Effector memory CD8-positive, alpha-beta T cell (primary cell): ENCODE data around the gene DTNA.
"Not testable (repeated sequence)": the region's sequence is repeated elsewhere in the genome, so short reads cannot be mapped to it uniquely, and the experiment has no call there.

Source experiments
- ATAC-seq: fragments of 150-1000 bp; cut with Tn5 transposase; replicated peaks from 2 replicates; pipeline ENCODE4 v1.10.0; 2021; ENCODE audit warnings: mild to moderate bottlenecking, moderate library complexity
- DNase-seq, 3 experiments: peaks; one replicate each; pipeline ENCODE4 v3.0.0; 2021
- H3K27ac Mint-ChIP-seq, 2 donors: one replicate each; pipeline ENCODE4 v1.8.0; 2022; ENCODE audit warnings: mild to moderate bottlenecking in 2 of 2, mixed read lengths in 2 of 2, moderate library complexity in 2 of 2
- H3K27me3 Mint-ChIP-seq, 2 donors: one replicate each; pipeline ENCODE4 v1.8.0; 2022; ENCODE audit warnings: mixed read lengths in 2 of 2
- H3K36me3 Mint-ChIP-seq: one replicate; pipeline ENCODE4 v1.8.0; 2022; ENCODE audit warnings: mild to moderate bottlenecking, moderate library complexity, mixed read lengths; ENCODE audit not compliant: insufficient read depth
- H3K4me1 Mint-ChIP-seq, 2 donors: one replicate each; pipeline ENCODE4 v1.8.0; 2022; ENCODE audit warnings: low read depth in 2 of 2, mixed read lengths in 2 of 2
- H3K4me3 Mint-ChIP-seq, 2 donors: one replicate each; pipeline ENCODE4 v1.8.0; 2022; ENCODE audit warnings: mild to moderate bottlenecking in 2 of 2, mixed read lengths in 2 of 2, moderate library complexity in 2 of 2
- H3K9me3 Mint-ChIP-seq, 2 donors: one replicate each; pipeline ENCODE4 v1.8.0; 2022; ENCODE audit warnings: mixed read lengths in 2 of 2

The DTNA gene

GRCh38 chr18:34921811-34922385, 211.8 kb downstream of the DTNA start:
- H3K4me3 Mint-ChIP-seq = no peak overlapping the region
- H3K4me1 Mint-ChIP-seq = no peaks in the 10 kb centered on the region

DNA sequence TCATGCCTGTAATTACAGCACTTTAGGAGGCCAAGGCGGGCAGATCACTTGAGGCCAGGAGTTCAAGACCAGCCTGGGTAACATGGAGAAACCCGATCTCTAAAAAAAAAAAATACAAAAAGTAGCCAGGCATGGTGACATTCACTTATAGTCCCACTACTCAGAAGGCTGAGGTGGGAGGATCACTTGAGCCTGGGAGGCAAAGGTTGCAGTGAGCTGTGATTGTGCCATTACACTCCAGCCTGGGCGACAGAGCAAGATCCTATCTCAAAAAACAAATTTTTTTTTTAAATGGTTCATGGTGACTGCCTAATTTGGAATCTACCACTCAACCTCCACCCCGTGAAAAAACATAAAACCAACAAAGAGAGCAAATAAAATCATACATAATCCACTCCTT, 212.5 kb downstream of the DTNA start:
- H3K4me3 Mint-ChIP-seq, H3K9me3 Mint-ChIP-seq, H3K4me1 Mint-ChIP-seq, DNase-seq, ATAC-seq, H3K36me3 Mint-ChIP-seq, H3K27ac Mint-ChIP-seq: not testable (repeated sequence)
- peaks cover 9 to 13% of the 10 kb centered on the region in 2 donors for H3K27me3 Mint-ChIP-seq

More at GRCh38 chr18:34921811-34922385, 211.8 kb downstream of the DTNA start:
- H3K9me3 Mint-ChIP-seq = no peaks in the 10 kb centered on the region
- no peak overlapping the region for H3K27ac Mint-ChIP-seq
- H3K36me3 Mint-ChIP-seq = no peaks in the 10 kb centered on the region
- peaks cover 9 to 13% of the 10 kb centered on the region in 2 donors for H3K27me3 Mint-ChIP-seq
- ATAC-seq (no peak), DNase-seq (no peak)

- H3K27ac Mint-ChIP-seq = no peak overlapping the region
- no peak for ATAC-seq
- no peak for DNase-seq
- H3K27me3 Mint-ChIP-seq = peaks cover 9 to 13% of the 10 kb centered on the region in 2 donors
- no peaks in the 10 kb centered on the region for H3K9me3 Mint-ChIP-seq
- no peaks in the 10 kb centered on the region for H3K4me1 Mint-ChIP-seq
- no peak overlapping the region for H3K4me3 Mint-ChIP-seq
- H3K36me3 Mint-ChIP-seq = no peaks in the 10 kb centered on the region
Measured at GRCh38 chr18:34923911-34924310, 213.8 kb downstream of the DTNA start.

DNA sequence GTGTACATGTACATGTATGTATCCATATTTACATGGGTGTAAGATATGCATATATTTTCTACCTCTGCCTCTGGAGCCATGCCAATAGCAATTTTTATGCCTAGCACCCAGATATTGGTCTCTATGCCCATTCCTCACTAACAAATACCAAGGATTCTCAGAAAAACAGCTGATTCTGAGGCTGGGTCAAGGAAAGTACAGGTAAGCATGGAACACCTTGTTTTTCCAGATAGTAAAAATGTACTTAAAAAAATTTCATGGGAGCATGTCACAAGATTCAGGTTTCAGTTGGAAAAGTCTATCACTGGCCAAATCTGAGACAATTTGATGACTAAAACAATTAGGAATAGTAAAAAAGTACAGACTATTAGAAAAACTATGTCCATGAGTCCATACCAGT, 216.6 kb downstream of the DTNA start:
- Mint-ChIP-seq H3K27ac (no peak overlapping the region), H3K4me3 (no peak overlapping the region), H3K9me3 (no peaks in the 10 kb centered on the region), H3K36me3 (no peaks in the 10 kb centered on the region), H3K27me3 (peaks cover 0 to 13% of the 10 kb centered on the region in 2 donors), H3K4me1 (no peaks in the 10 kb centered on the region)
- no peak for ATAC-seq
- DNase-seq = no peak

- Mint-ChIP-seq H3K27ac (no peak overlapping the region), H3K36me3 (no peaks in the 10 kb centered on the region), H3K27me3 (peaks cover 0 to 8% of the 10 kb centered on the region in 2 donors), H3K4me1 (no peaks in the 10 kb centered on the region), H3K4me3 (no peak overlapping the region), H3K9me3 (no peaks in the 10 kb centered on the region)
- ATAC-seq (no peak), DNase-seq (no peak)
Measured at GRCh38 chr18:34928088-34928753, 218.1 kb downstream of the DTNA start.

- Mint-ChIP-seq H3K36me3 (no peaks in the 10 kb centered on the region), H3K27me3 (peaks cover 0 to 8% of the 10 kb centered on the region in 2 donors), H3K9me3 (no peaks in the 10 kb centered on the region), H3K4me3 (no peak overlapping the region), H3K27ac (no peak overlapping the region), H3K4me1 (no peaks in the 10 kb centered on the region)
- ATAC-seq (no peak), DNase-seq (no peak)
Measured at GRCh38 chr18:34928754-34929335, 218.7 kb downstream of the DTNA start.

DNA sequence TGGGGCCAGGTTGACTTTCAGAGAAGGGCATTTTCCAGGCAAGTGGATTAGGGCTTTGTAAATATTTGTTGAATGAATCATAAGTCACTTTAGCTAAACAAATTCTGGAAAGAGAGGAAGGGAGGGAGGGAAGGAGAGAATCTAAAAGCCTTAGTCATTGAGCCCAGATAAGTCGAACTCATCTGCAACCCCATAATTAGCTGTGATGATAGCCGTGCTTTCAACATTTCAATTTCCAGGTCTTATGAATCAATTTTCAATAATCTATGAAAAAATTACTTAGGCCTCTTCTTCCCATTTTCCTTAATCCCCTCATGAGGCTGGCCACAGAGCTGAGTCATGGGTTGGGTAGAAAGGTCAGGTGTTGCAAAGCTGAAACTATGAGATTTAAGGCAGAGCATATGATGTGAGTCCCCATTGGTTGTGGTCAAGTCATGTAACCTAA, 219.3 kb downstream of the DTNA start:
- H3K9me3 Mint-ChIP-seq = no peaks in the 10 kb centered on the region
- H3K4me1 Mint-ChIP-seq = no peaks in the 10 kb centered on the region
- H3K27ac Mint-ChIP-seq = no peak overlapping the region
- H3K4me3 Mint-ChIP-seq = no peak overlapping the region
- H3K27me3 Mint-ChIP-seq = peaks cover 0 to 8% of the 10 kb centered on the region in 2 donors
- DNase-seq (no peak), ATAC-seq (no peak)
- H3K36me3 Mint-ChIP-seq = no peaks in the 10 kb centered on the region

DNA sequence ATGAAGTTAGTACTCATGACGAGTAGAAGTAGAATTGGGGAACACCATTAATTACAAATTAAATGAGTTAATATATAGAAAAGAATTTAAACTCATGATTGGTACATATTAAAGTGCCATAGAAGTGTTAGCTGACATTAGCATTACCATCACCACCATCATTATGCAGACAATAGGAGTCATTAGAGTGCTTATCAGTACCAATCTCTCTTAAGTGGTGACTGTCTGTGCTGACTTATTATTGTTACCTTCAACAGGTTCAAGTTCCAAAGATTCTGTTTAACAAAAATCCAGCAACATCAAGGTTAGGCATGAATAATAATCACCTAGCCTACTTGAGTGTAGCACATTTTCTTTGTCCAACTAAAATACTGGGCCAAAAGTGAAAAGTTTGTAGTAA, 222.3 kb downstream of the DTNA start:
- Mint-ChIP-seq H3K36me3 (no peaks in the 10 kb centered on the region), H3K4me3 (no peak overlapping the region), H3K9me3 (no peaks in the 10 kb centered on the region), H3K27ac (no peak overlapping the region), H3K27me3 (peaks cover 1 to 9% of the 10 kb centered on the region in 2 donors), H3K4me1 (no peaks in the 10 kb centered on the region)
- DNase-seq = no peak
- ATAC-seq = no peak

- ATAC-seq = no peak
- H3K27ac Mint-ChIP-seq = no peak overlapping the region
- no peak for DNase-seq
- H3K4me1 Mint-ChIP-seq = no peaks in the 10 kb centered on the region
- H3K4me3 Mint-ChIP-seq = no peak overlapping the region
- peaks cover 7 to 14% of the 10 kb centered on the region in 2 donors for H3K27me3 Mint-ChIP-seq
- no peaks in the 10 kb centered on the region for H3K36me3 Mint-ChIP-seq
- no peaks in the 10 kb centered on the region for H3K9me3 Mint-ChIP-seq
Measured at GRCh38 chr18:34932792-34933466, 222.8 kb downstream of the DTNA start.

DNA sequence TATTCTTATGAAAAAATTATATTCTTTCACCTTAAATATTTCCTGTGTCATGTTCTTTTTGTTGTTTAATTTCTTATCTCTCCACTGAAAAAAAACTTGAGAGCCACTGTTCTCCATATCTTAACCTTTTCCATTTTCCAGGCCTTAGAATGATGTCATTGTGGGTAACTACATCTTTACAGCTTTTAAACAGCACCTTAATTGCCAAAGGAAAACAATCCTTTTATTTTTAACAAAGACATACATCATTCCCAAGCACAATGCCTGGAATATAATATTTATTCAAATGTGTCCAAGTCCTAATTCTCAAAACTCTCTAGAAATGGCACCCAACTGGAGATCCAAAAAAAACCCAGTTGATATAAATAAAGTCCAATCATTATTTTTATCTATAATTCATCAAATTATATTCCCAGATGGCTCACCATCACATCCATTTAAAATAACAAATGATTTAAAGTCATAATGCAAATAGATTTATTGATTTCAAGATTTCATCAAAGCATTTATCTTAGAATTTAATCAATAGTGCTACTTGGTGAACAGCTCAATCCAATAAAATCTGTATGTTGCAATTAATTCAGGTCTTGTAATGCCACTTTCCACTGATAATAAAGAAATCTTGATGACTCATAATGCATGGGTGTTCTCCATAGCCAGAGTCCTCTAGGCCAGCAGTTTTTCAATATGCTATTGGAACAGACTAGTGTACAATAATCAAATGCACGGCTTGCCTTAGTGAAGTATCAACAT, 224.0 kb downstream of the DTNA start:
- peaks cover 10 to 14% of the 10 kb centered on the region in 2 donors for H3K27me3 Mint-ChIP-seq
- no peaks in the 10 kb centered on the region for H3K9me3 Mint-ChIP-seq
- no peaks in the 10 kb centered on the region for H3K36me3 Mint-ChIP-seq
- DNase-seq (no peak), ATAC-seq (no peak)
- H3K4me3 Mint-ChIP-seq = no peak overlapping the region
- no peak overlapping the region for H3K27ac Mint-ChIP-seq
- H3K4me1 Mint-ChIP-seq = no peaks in the 10 kb centered on the region

DNA sequence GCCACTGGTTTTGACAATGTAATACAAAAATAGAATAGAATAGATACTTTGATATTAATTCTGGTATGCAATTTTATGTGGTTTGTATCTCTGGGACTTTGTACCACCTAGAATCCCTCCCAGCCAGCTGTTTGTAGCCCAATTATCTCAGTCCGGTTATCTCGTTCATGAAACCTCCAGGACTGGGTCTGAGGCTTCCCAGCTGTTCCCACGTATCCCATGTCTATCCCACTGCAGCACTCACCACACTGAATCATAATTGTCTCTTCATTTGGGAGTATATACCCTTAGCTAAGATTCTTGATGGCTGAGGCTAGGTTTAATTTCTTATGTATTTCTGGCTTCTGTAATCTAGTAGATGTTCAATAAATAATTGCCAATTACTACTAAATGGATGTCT, 226.7 kb downstream of the DTNA start:
- ATAC-seq (no peak), DNase-seq (no peak)
- H3K27me3 Mint-ChIP-seq = peaks cover 14 to 20% of the 10 kb centered on the region in 2 donors
- no peak overlapping the region for H3K27ac Mint-ChIP-seq
- no peaks in the 10 kb centered on the region for H3K9me3 Mint-ChIP-seq
- no peaks in the 10 kb centered on the region for H3K4me1 Mint-ChIP-seq
- H3K36me3 Mint-ChIP-seq = no peaks in the 10 kb centered on the region
- H3K4me3 Mint-ChIP-seq = no peak overlapping the region

DNA sequence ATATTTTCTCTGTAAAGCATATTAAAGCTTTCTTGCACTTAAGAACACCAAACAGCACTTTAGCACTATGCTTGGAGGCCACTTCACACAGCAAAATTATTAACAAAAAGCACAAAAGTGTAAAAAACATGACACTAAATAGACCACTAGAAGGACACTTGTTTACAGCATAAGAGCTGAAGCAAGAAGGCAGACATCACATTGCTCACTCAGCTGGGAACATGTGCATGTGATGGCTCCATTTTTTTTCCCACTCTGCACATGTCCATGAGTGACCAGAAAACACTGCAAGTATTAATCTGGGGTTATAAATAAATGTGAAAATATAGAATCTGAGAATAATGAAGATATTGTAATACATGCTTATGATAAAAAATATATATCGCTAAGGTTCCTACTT, 228.0 kb downstream of the DTNA start:
- no peak for ATAC-seq
- H3K4me3 Mint-ChIP-seq = no peak overlapping the region
- no peak for DNase-seq
- H3K9me3 Mint-ChIP-seq = no peaks in the 10 kb centered on the region
- H3K27ac Mint-ChIP-seq = no peak overlapping the region
- H3K27me3 Mint-ChIP-seq = peaks cover 20% of the 10 kb centered on the region in 2 donors
- no peaks in the 10 kb centered on the region for H3K36me3 Mint-ChIP-seq
- H3K4me1 Mint-ChIP-seq = no peaks in the 10 kb centered on the region
